Mucosa of stomach (tissue), 1 donor: Measurements from ENCODE around the gene DLGAP4.
A peak's percentile ranks its signal among the peaks of the same experiment; 100 is the strongest.

Source experiments
- H3K27me3 ChIP-seq: one replicate; pipeline ENCODE4 v1.7.0; 2013; ENCODE audit warnings: mild to moderate bottlenecking, low read length; ENCODE audit not compliant: control insufficient read depth, insufficient read depth
- H3K36me3 ChIP-seq: one replicate; pipeline ENCODE4 v1.7.0; 2013; ENCODE audit warnings: low read length; ENCODE audit not compliant: control insufficient read depth, insufficient read depth
- H3K4me1 ChIP-seq: one replicate; pipeline ENCODE4 v1.7.0; 2013; ENCODE audit warnings: mild to moderate bottlenecking, low read length; ENCODE audit not compliant: control insufficient read depth, insufficient read depth
- H3K4me3 ChIP-seq: one replicate; pipeline ENCODE4 v1.7.0; 2013; ENCODE audit warnings: low read length
- H3K9ac ChIP-seq: one replicate; pipeline ENCODE4 v1.7.0; 2013; ENCODE audit warnings: mild to moderate bottlenecking, low read length, moderate library complexity
- H3K9me3 ChIP-seq: one replicate; pipeline ENCODE4 v1.7.0; 2013; ENCODE audit warnings: mild to moderate bottlenecking, low read length, moderate library complexity; ENCODE audit not compliant: control insufficient read depth
- donor health status: Pancreatic carcinoma.

Gene DLGAP4

GRCh38 chr20:36540551-36541211 is 234.5 kb downstream of the DLGAP4 start:
- peak overlapping the region; percentile 61 for H3K9ac ChIP-seq
- no peaks in the 10 kb centered on the region for H3K36me3 ChIP-seq
- H3K27me3 ChIP-seq, result peaks cover 3% of the 10 kb centered on the region
- no peaks in the 10 kb centered on the region for H3K9me3 ChIP-seq
- peaks cover 24% of the 10 kb centered on the region for H3K4me1 ChIP-seq
- H3K4me3 ChIP-seq, result no peak overlapping the region

- Histone ChIP-seq H3K9ac (peak within 1 kb of the TSS; percentile 61), H3K36me3 (no peaks in the 10 kb centered on the region), H3K27me3 (peaks cover 3% of the 10 kb centered on the region), H3K9me3 (no peaks in the 10 kb centered on the region), H3K4me3 (no peak within 1 kb of the TSS), H3K4me1 (peaks cover 24% of the 10 kb centered on the region)
These were observed 235.2 kb downstream of the DLGAP4 start, which contains the start of gene MYL9 for GRCh38 chr20:36541227-36541767. Gene MYL9 (plus strand): TSS chr20:36541519. CDS start chr20:36544885, 3,366 bp downstream.

GRCh38 chr20:36541768-36542488 is 235.8 kb downstream of the DLGAP4 start:
- Histone ChIP-seq H3K9ac (peak overlapping the region; percentile 61), H3K9me3 (no peaks in the 10 kb centered on the region), H3K4me1 (peaks cover 24% of the 10 kb centered on the region), H3K27me3 (peaks cover 3% of the 10 kb centered on the region), H3K4me3 (no peak overlapping the region), H3K36me3 (no peaks in the 10 kb centered on the region)

- Histone ChIP-seq H3K4me1 (peaks cover 24% of the 10 kb centered on the region), H3K9ac (peak overlapping the region; percentile 61), H3K36me3 (no peaks in the 10 kb centered on the region), H3K27me3 (peaks cover 3% of the 10 kb centered on the region), H3K4me3 (no peak overlapping the region), H3K9me3 (no peaks in the 10 kb centered on the region)
These were observed 236.5 kb downstream of the DLGAP4 start for GRCh38 chr20:36542516-36543183.

GRCh38 chr20:36543184-36544133 is 237.3 kb downstream of the DLGAP4 start:
- peak overlapping the region; percentile 61 for H3K9ac ChIP-seq
- H3K4me3 ChIP-seq, result no peak overlapping the region
- H3K9me3 ChIP-seq, result no peaks in the 10 kb centered on the region
- peaks cover 3% of the 10 kb centered on the region for H3K27me3 ChIP-seq
- peaks cover 24% of the 10 kb centered on the region for H3K4me1 ChIP-seq
- no peaks in the 10 kb centered on the region for H3K36me3 ChIP-seq

GRCh38 chr20:36544134-36545018 is 238.2 kb downstream of the DLGAP4 start:
- H3K36me3 ChIP-seq, result no peaks in the 10 kb centered on the region
- H3K27me3 ChIP-seq, result peaks cover 3% of the 10 kb centered on the region
- no peak overlapping the region for H3K9ac ChIP-seq
- H3K4me3 ChIP-seq, result no peak overlapping the region
- peaks cover 24% of the 10 kb centered on the region for H3K4me1 ChIP-seq
- no peaks in the 10 kb centered on the region for H3K9me3 ChIP-seq

GRCh38 chr20:36546111-36546736 is 240.1 kb downstream of the DLGAP4 start:
- no peaks in the 10 kb centered on the region for H3K27me3 ChIP-seq
- H3K9ac ChIP-seq, result no peak overlapping the region
- H3K4me1 ChIP-seq, result peaks cover 19% of the 10 kb centered on the region
- no peak overlapping the region for H3K4me3 ChIP-seq
- no peaks in the 10 kb centered on the region for H3K9me3 ChIP-seq
- no peaks in the 10 kb centered on the region for H3K36me3 ChIP-seq

GRCh38 chr20:36547186-36548005 is 241.3 kb downstream of the DLGAP4 start:
- H3K4me3 ChIP-seq, result no peak overlapping the region
- no peaks in the 10 kb centered on the region for H3K27me3 ChIP-seq
- no peak overlapping the region for H3K9ac ChIP-seq
- no peaks in the 10 kb centered on the region for H3K9me3 ChIP-seq
- no peaks in the 10 kb centered on the region for H3K36me3 ChIP-seq
- peaks cover 9% of the 10 kb centered on the region for H3K4me1 ChIP-seq

GRCh38 chr20:36548006-36548315 is 241.8 kb downstream of the DLGAP4 start:
- H3K36me3 ChIP-seq, result no peaks in the 10 kb centered on the region
- no peaks in the 10 kb centered on the region for H3K9me3 ChIP-seq
- no peak overlapping the region for H3K4me3 ChIP-seq
- H3K4me1 ChIP-seq, result peaks cover 6% of the 10 kb centered on the region
- no peaks in the 10 kb centered on the region for H3K27me3 ChIP-seq
- no peak overlapping the region for H3K9ac ChIP-seq
